ENCODE data around the gene AFP.

The AFP gene

DNA sequence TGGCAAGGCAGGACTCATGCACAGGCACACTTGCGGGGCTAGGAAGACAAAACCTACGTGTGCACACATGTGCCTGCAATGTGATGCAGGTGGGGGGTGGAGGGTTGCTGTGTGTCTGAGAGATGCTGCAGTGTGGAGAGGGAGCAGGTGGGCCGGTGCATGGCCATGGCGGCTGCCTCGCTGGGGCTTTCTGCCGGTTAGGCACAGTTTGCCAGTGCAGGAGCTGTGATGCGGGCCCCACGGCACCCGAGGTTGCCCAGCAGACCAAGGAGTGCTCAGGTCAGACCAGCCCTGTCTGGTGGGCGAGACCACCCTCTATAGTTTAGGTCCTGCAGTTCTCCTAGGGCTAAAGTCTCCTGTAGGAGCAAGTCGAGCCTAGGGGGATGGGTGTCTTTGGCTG, 41.2 kb downstream of the AFP start:
- Histone ChIP-seq H3K4me1 (ENCODE audit: insufficient read depth, low read length) (no peaks in the 10 kb centered on the region), H3K36me3 (ENCODE audit: insufficient read depth, low read length) (no peaks in the 10 kb centered on the region), H3K9ac (ENCODE audit: low read depth, low read length) (no peak overlapping the region), H3K9me3 (ENCODE audit: insufficient read depth, low read depth, low read length) (peaks cover 19% of the 10 kb centered on the region), H3K4me3 (ENCODE audit: low read length) (no peak overlapping the region), H3K27ac (ENCODE audit: low read depth, low read length) (no peak overlapping the region), H3K27me3 (ENCODE audit: insufficient read depth, low read length) (no peaks in the 10 kb centered on the region)
- WGBS: 85% methylated on average over 11 of the region's 11 CpGs

DNA sequence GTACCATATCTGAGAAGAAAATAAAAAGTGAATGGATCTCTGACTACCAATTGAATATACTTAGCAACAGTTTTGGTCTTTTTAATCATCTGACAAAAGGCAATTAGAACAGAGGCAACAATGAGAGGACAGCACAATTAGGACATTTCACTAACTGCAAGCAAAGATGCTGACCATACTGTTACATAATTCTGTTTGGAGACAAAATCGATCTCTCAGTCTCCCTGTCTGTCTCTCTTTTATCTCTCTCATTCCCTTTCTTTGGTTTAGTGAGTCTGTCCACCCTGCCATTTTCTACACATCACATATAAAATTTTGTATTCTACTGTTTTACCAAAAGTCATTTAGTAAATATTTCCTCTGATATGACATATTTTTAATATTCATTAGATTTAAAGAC, 43.3 kb downstream of the AFP start:
- peaks cover 13% of the 10 kb centered on the region for H3K9me3 ChIP-seq (ENCODE audit: insufficient read depth, low read depth, low read length)
- H3K4me3 ChIP-seq (ENCODE audit: low read length): no peak overlapping the region
- H3K27me3 ChIP-seq (ENCODE audit: insufficient read depth, low read length): no peaks in the 10 kb centered on the region
- no peak overlapping the region for H3K27ac ChIP-seq (ENCODE audit: low read depth, low read length)
- 86% methylated on average over 1 of the region's 1 CpG for WGBS
- no peak overlapping the region for H3K9ac ChIP-seq (ENCODE audit: low read depth, low read length)
- no peaks in the 10 kb centered on the region for H3K36me3 ChIP-seq (ENCODE audit: insufficient read depth, low read length)
- H3K4me1 ChIP-seq (ENCODE audit: insufficient read depth, low read length): no peaks in the 10 kb centered on the region

GRCh38 chr4:73481358-73481757, 45.3 kb downstream of the AFP start, which contains the start of gene AFM:
Gene AFM (plus strand): TSS chr4:73481745. CDS start chr4:73481776, 31 bp downstream.
- no peaks in the 10 kb centered on the region for H3K36me3 ChIP-seq (ENCODE audit: insufficient read depth, low read length)
- H3K9ac ChIP-seq (ENCODE audit: low read depth, low read length): no peak within 1 kb of the TSS
- no peak within 1 kb of the TSS for H3K4me3 ChIP-seq (ENCODE audit: low read length)
- no CpG with 5 or more reads among the region's 2 CpGs for WGBS
- no peaks in the 10 kb centered on the region for H3K9me3 ChIP-seq (ENCODE audit: insufficient read depth, low read depth, low read length)
- no peaks in the 10 kb centered on the region for H3K27me3 ChIP-seq (ENCODE audit: insufficient read depth, low read length)
- 0 out of 2 replicates have a peak, but pooled peaks cover 4% of the 10 kb centered on the region for H3K4me1 ChIP-seq (ENCODE audit: insufficient read depth, low read length)
- no peak within 1 kb of the TSS for H3K27ac ChIP-seq (ENCODE audit: low read depth, low read length)

DNA sequence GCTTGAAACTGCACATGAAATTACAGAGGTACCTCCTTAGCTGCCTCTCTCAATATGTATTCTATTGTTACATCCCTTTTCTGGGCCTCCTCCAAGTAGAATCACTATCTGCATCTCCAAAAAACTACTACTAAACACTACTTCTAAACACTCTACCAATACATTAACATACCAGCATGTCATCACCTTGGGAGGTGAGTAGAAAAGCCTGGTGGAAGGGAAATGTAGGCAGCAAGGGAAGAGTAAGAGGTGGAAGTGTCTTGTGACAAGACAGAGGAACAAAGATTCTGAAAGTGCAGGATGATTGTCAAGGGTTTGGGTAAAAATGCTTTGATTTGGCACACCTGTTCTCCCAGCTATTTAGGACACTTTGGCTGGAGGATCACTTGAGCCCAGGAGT, 49.1 kb downstream of the AFP start:
- Histone ChIP-seq H3K27me3 (ENCODE audit: insufficient read depth, low read length) (no peaks in the 10 kb centered on the region), H3K9me3 (ENCODE audit: insufficient read depth, low read depth, low read length) (no peaks in the 10 kb centered on the region), H3K4me1 (ENCODE audit: insufficient read depth, low read length) (0 out of 2 replicates have a peak, but pooled peaks cover 9% of the 10 kb centered on the region), H3K27ac (ENCODE audit: low read depth, low read length) (no peak overlapping the region), H3K4me3 (ENCODE audit: low read length) (no peak overlapping the region), H3K9ac (ENCODE audit: low read depth, low read length) (no peak overlapping the region), H3K36me3 (ENCODE audit: insufficient read depth, low read length) (no peaks in the 10 kb centered on the region)

DNA sequence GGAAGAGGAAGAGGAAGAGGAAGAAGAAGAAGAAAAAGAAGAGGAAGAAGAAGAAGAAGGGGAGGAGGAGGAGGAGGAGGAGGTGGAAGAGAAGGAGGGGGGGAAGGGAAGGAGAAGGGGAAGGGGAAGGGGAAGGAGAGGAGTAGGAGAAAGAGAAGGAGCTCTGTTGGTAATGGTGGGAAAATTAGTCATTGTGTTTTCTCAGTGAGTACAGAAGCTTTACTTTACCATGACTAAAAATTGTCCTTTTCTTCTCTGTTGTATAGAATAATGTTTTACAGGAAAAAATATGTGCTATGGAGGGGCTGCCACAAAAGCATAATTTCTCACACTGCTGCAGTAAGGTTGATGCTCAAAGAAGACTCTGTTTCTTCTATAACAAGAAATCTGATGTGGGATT, 49.6 kb downstream of the AFP start:
- no peak overlapping the region for H3K9ac ChIP-seq (ENCODE audit: low read depth, low read length)
- H3K36me3 ChIP-seq (ENCODE audit: insufficient read depth, low read length): no peaks in the 10 kb centered on the region
- no peaks in the 10 kb centered on the region for H3K9me3 ChIP-seq (ENCODE audit: insufficient read depth, low read depth, low read length)

DNA sequence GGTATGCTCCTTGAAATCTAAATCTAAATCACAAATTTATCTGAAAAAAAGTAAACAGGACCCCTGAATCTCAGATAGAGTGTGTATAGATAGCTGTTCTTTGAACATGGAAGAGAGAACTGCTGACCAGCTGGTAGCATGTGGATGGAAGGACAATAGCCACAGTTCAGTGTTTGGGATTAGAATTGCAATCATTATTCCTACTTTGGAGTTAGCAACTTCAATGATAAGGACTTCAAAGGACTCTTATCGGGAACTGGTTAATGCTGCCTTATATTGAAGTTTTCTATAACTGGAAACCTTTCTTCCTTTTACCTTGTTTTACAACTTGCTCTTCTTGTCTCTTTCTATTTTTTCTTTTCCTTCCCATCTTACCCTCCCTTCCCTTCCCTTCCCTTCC, 50.5 kb downstream of the AFP start:
- Histone ChIP-seq H3K27me3 (ENCODE audit: insufficient read depth, low read length) (no peaks in the 10 kb centered on the region), H3K4me1 (ENCODE audit: insufficient read depth, low read length) (0 out of 2 replicates have a peak, but pooled peaks cover 9% of the 10 kb centered on the region), H3K4me3 (ENCODE audit: low read length) (no peak overlapping the region), H3K9me3 (ENCODE audit: insufficient read depth, low read depth, low read length) (no peaks in the 10 kb centered on the region), H3K36me3 (ENCODE audit: insufficient read depth, low read length) (no peaks in the 10 kb centered on the region), H3K27ac (ENCODE audit: low read depth, low read length) (no peak overlapping the region), H3K9ac (ENCODE audit: low read depth, low read length) (no peak overlapping the region)
- WGBS: 83% methylated on average over 1 of the region's 1 CpG

More for the DNA sequence above, 49.6 kb downstream of the AFP start:
- H3K27me3 ChIP-seq (ENCODE audit: insufficient read depth, low read length): no peaks in the 10 kb centered on the region
- 0 out of 2 replicates have a peak, but pooled peaks cover 9% of the 10 kb centered on the region for H3K4me1 ChIP-seq (ENCODE audit: insufficient read depth, low read length)
- H3K27ac ChIP-seq (ENCODE audit: low read depth, low read length): no peak overlapping the region
- H3K4me3 ChIP-seq (ENCODE audit: low read length): no peak overlapping the region

GRCh38 chr4:73487233-73487632, 51.2 kb downstream of the AFP start:
- no peaks in the 10 kb centered on the region for H3K27me3 ChIP-seq (ENCODE audit: insufficient read depth, low read length)
- no peaks in the 10 kb centered on the region for H3K9me3 ChIP-seq (ENCODE audit: insufficient read depth, low read depth, low read length)
- H3K4me1 ChIP-seq (ENCODE audit: insufficient read depth, low read length): 0 out of 2 replicates have a peak, but pooled peaks cover 9% of the 10 kb centered on the region
- WGBS: 89% methylated on average over 1 of the region's 1 CpG
- no peaks in the 10 kb centered on the region for H3K36me3 ChIP-seq (ENCODE audit: insufficient read depth, low read length)
- H3K4me3 ChIP-seq (ENCODE audit: low read length): no peak overlapping the region
- no peak overlapping the region for H3K27ac ChIP-seq (ENCODE audit: low read depth, low read length)
- no peak overlapping the region for H3K9ac ChIP-seq (ENCODE audit: low read depth, low read length)

DNA sequence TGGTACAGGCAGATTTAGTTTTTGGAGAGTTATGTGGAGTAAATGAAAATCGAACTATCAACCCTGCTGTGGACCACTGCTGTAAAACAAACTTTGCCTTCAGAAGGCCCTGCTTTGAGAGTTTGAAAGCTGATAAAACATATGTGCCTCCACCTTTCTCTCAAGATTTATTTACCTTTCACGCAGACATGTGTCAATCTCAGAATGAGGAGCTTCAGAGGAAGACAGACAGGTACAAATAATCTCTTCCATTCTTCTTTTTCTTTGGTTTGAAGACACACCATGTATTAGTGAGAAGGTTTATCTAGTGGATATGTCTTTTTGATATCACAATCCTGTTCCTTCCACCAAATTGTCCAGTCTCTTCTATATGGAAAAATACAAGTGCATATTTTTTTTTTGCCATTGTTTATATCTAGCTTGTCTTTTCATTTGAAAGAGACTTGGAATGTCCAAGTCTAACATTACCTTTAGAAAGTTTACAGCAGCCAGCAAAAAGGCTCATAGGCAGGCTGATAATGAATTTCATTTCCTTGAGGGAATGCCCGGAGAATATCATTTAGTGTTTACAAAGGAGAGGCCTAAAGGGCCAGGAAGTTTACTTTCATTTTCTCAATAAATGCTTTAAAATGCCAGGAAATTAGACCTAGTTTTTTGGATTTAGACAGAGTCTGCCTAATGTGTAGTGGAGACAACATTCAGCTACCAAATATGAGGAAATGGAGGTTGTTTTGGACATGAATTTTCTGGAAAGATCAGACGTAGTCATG, 64.2 kb downstream of the AFP start:
- H3K36me3 ChIP-seq (ENCODE audit: insufficient read depth, low read length): no peaks in the 10 kb centered on the region
- H3K9me3 ChIP-seq (ENCODE audit: insufficient read depth, low read depth, low read length): no peaks in the 10 kb centered on the region
- H3K27me3 ChIP-seq (ENCODE audit: insufficient read depth, low read length): no peaks in the 10 kb centered on the region
- no peak overlapping the region for H3K27ac ChIP-seq (ENCODE audit: low read depth, low read length)
- no peaks in the 10 kb centered on the region for H3K4me1 ChIP-seq (ENCODE audit: insufficient read depth, low read length)
- no peak overlapping the region for H3K4me3 ChIP-seq (ENCODE audit: low read length)
- 97% methylated on average over 3 of the region's 4 CpGs for WGBS
- H3K9ac ChIP-seq (ENCODE audit: low read depth, low read length): no peak overlapping the region

DNA sequence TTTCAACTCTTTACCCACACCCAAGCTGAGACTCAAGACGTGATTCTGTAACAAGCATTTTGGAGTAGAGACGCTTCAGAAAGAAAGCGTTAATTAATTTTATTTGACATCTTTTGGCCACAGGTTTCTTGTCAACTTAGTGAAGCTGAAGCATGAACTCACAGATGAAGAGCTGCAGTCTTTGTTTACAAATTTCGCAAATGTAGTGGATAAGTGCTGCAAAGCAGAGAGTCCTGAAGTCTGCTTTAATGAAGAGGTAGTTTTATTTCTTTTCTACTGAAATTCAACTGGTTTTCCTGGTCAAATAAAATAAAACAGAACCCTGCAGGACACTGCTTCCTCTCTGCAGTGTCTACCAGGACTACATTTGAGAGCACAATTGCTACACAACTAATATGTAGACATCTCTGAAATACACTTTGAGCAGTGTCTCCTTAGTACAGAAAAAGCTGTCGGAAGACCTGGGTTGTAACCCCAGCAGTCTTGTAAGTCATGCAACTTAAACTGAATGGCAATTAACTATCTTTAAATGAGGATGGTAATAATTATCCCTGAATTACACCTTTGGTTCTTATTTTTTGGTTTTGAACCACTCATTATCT, 65.7 kb downstream of the AFP start:
- H3K4me3 ChIP-seq (ENCODE audit: low read length): no peak overlapping the region
- no peak overlapping the region for H3K27ac ChIP-seq (ENCODE audit: low read depth, low read length)
- WGBS: 94% methylated on average over 5 of the region's 5 CpGs
- H3K36me3 ChIP-seq (ENCODE audit: insufficient read depth, low read length): no peaks in the 10 kb centered on the region
- H3K27me3 ChIP-seq (ENCODE audit: insufficient read depth, low read length): no peaks in the 10 kb centered on the region
- H3K9me3 ChIP-seq (ENCODE audit: insufficient read depth, low read depth, low read length): no peaks in the 10 kb centered on the region
- no peak overlapping the region for H3K9ac ChIP-seq (ENCODE audit: low read depth, low read length)
- no peaks in the 10 kb centered on the region for H3K4me1 ChIP-seq (ENCODE audit: insufficient read depth, low read length)

- no CpG with 5 or more reads among the region's 2 CpGs for WGBS
- no peak overlapping the region for H3K9ac ChIP-seq (ENCODE audit: low read depth, low read length)
- no peaks in the 10 kb centered on the region for H3K36me3 ChIP-seq (ENCODE audit: insufficient read depth, low read length)
- no peak overlapping the region for H3K4me3 ChIP-seq (ENCODE audit: low read length)
- H3K27ac ChIP-seq (ENCODE audit: low read depth, low read length): no peak overlapping the region
- H3K9me3 ChIP-seq (ENCODE audit: insufficient read depth, low read depth, low read length): no peaks in the 10 kb centered on the region
- H3K27me3 ChIP-seq (ENCODE audit: insufficient read depth, low read length): no peaks in the 10 kb centered on the region
- H3K4me1 ChIP-seq (ENCODE audit: insufficient read depth, low read length): no peaks in the 10 kb centered on the region
Measured at GRCh38 chr4:73505567-73505966, 69.5 kb downstream of the AFP start.
